Tibial nerve (tissue), 4 donors: ENCODE measurements around the gene PARD6A.

Source experiments
- CTCF ChIP-seq, 5 experiments: fragments of 200-600 bp in 3 of 5; fragments of 450-650 bp in 2 of 5; sonication (generic) in 3 of 5; IDR thresholded peaks; one replicate each; pipeline ENCODE4 v1.5.1; 2016 to 2019; ENCODE audit warnings: antibody characterized with exemption in 5 of 5, mild to moderate bottlenecking in 3 of 5, moderate library complexity in 2 of 5
- EP300 ChIP-seq, 2 donors: sonication (generic); formaldehyde crosslinking; IDR thresholded peaks; one replicate each; pipeline ENCODE4 v1.6.1; 2017; ENCODE audit warnings: antibody characterized with exemption in 2 of 2, mild to moderate bottlenecking in 1 of 2
- POLR2A ChIP-seq, 2 donors: fragments of 450-650 bp; IDR thresholded peaks; one replicate each; pipeline ENCODE4 v1.6.1; 2017; ENCODE audit warnings: antibody characterized with exemption in 2 of 2, mild to moderate bottlenecking in 2 of 2, moderate library complexity in 2 of 2

GRCh38 chr16:67667817-67668494, 7.2 kb downstream of the PARD6A start:
- TF ChIP-seq POLR2A (IDR thresholded peaks at IDR 0.05) = peak in 1 of 2 donors; percentile 25
- peak; percentile 65 to 95 (median 86) for TF ChIP-seq CTCF (IDR thresholded peaks at IDR 0.05)
- peak in 1 of 2 donors; percentile 70 for TF ChIP-seq EP300 (IDR thresholded peaks at IDR 0.05)
